Measurements from ENCODE around the gene KLC1.
A peak's percentile ranks its signal among the peaks of the same experiment; 100 is the strongest.

Gene KLC1

DNA sequence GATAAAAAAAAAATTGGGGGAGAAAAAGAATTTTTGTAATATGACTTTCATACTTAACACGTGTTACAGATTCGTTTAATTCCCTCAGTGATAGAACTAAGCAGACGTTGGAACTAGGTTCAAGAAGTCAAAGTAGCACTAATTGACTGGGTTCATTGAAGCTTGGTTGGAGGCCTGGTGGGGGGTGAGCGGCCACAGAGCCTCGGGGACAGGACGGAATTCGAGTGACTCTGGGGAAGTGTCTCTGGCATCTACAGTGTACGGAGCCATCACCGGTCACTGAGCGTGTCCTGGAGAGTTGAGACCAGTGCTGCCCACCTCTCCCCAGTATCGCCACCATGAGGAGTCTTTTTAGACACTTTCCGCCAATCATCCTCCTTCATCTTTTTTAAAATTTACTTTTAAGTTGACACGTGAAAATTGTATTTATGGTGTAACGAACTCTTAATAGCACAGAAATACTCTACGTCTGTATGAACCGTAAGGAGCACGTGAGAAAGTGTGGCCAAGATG is 87.9 kb downstream of the KLC1 start:
- DNase-seq (ENCODE audit: low read depth in 2 of 2), result no peak

DNA sequence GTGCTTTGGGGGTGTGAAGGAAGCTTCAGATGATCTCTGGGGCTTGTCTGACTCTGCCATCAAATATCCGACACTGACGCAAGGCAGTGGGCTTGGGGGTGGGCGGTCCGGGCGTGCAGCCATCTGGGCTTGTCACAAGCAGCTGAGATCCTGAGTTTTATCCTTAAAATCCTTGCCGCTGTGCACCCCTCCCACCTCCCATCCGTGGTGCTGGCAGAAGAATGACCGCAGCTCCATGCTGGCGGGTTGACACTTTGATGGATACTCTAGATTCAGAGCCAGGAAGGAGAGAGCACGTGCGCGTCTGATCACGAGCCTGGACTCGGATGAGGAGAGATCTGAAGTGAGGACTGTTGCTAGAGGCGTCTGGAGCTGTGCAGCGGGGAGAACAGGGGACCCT is 89.6 kb downstream of the KLC1 start:
- no peak for DNase-seq (ENCODE audit: low read depth in 2 of 2)

DNA sequence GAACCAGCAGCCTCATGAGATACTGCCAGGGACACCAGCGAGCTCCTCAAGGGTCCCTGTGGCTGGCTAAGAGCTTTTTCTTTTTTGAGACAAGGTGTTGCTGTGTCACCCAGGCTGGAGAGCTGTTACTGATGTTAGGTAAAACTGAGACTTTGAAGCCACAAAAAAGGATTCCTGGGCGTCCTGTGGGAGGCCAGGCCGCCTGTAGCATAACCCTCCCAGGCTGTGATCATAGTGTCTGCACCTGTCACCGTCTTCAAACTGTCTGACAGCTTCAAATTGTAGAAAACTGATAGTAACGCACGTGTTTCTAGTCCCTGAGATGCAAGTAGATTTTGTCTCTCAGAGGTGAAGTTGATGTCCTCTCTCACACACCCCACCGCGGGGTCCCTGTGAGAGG is 90.7 kb downstream of the KLC1 start:
- no peak for DNase-seq (ENCODE audit: low read depth in 2 of 2)

DNA sequence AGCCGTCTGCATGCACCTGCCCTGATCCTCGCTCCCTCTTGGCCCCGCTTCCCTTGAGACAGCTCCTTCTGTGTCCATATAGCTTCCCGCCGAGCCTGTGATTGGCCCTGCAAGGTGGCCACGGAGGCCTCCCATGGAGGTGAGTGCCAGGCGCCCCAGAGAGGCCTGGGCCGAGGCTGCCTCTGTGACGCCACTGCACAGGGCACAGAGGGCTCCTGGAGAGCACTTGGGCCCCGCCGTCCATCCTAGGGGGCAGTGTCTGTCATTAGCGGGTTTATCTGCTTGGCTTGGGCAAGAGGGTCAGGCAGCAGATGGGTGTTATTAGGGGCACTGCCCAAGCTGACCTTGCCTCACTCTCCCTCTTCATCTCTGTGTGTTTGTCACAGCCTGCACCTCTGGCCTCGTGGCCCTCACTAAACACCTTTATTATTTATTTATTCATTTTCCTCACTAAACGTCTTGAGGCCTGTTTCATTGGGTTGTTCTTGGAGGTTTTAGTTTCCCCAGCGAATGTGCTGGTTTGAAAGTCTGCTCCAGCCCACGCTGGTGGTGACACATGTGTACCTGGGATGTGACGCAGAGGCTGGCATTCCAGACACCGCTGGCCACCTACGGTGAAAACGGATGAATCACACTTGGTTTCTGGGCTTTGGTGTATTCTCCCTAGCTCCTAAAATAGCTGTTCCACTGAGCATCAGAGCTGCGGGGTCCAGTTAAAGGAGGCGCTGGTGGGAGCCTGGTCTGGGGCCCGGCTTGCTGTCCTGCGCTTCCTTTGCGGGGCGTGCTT is 92.5 kb downstream of the KLC1 start:
- peak in 1 of 2 donors; percentile 50 for DNase-seq (ENCODE audit: low read depth in 2 of 2)

DNA sequence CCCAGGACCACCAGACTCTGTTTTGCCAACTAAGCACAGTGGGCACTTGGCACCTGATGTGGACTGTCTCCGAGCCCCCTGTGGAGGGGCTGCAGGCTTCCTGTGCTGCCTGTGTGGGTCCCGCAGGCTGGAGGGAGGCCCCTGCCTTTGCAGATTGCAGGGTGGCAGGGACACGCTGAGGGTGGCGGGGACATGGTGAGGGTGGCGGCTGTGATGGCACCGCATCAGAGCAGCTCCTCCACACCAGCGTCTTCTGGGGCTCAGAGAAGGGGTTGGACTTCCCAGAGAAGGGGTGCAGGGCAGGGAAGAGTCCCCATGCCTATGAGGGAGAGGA is 94.7 kb downstream of the KLC1 start:
- no peak for DNase-seq (ENCODE audit: low read depth in 2 of 2)

DNA sequence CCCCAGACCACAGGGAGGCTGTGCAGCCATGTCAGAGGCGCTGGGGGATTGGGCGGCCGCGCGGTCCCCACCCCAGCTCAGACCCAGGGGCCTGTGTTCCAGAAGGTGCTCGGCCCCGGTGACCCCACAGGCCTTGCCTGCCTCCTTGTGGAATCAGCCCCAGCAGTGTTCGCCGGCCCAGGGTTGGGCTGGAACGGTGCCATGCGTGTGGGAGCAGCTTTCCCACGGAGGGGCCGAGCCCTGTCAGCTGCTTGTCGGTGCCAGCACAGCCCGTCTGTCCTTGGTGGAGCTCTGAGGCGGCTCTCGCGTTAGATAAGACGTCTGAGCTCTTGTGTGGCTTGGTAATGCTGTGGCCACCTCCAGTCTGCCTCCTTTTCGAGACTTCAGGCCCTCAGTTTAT is 95.1 kb downstream of the KLC1 start:
- DNase-seq (ENCODE audit: low read depth in 2 of 2), result no peak

DNA sequence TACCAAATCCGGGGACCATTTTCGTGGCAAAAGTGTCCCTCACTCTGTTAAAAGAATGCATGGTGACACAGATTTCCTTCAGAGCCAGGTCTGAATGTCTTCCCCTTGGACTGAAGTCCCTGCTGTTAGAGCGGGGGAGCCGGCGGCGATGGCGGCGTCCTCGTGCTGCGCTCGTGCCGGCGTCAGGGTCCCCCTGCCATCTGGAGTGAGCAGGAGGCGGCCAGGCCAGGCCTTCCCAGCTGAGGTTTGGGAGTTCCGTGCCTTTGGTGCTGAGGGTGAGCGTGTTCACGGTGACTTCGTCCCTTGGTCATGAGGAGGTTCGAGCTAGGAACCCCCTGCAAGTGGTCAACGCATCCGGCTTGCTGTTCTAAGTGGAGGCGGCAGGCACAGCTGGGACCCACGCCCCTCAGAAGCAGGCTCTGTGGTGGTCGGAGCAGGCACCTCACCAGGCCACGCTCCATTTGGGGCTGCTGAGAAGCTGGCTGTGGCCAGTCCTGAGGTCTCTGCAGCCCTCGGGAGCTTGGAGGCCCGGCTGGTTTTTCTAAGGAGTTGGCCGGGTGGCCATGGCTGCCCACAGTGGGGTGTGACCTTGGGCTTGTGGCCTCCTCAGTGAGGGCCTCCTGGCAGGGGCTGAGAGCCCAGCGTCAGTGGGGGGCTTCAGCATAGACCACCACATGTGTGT is 96.1 kb downstream of the KLC1 start:
- DNase-seq (ENCODE audit: low read depth in 2 of 2), result no peak

DNA sequence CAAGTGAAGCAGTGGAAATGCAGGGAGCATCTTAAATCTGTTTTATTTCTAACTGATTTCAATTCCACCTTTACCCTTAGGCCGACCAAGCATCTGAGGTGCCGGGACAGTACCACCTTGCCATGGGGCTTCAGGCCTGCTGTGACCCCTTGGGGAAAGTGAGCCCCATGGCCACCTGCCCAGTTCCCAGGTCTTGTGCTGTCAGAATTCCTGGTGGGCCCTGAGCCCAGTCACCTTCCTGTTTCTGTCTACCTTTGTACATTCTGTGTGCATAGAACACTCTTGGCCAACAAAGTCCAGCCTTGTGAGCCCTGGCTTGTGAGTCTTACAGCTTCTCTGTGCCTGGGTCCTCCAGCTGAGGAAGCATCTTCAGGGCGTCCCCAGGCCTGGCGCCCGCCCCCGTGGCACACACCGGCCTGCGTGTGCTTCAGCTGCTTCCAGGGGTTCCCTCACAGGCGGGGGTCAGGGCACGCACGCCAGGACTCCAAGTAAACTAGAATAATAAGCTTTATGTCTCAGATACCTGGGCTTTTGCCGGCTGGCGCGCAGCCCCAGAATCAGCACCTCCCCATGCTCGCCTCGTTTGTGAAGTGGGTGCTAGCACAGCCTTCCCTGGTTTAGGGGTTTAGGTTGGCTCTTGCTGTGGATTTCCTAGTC is 96.9 kb downstream of the KLC1 start:
- no peak for DNase-seq (ENCODE audit: low read depth in 2 of 2)

DNA sequence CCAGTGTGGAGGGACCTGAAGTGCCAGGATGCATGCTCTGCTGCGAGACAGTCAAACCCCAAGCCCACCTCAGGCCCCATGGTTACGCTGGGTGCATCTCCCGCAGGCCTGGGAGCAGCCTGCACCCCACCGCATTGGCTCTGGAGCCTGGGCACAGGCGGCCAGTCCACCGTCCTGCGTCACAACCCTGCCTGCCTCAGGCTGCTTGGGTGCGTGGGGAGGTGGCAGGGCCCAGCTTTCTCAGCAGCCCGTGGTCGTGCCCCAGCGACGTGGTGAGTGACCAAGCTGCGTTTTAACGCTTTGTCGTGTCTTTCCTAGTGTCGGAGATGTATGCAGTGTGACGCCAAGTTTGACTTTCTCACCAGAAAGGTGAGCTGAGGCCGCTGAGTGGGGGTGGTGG is 97.5 kb downstream of the KLC1 start:
- DNase-seq (ENCODE audit: low read depth in 2 of 2), result no peak

DNA sequence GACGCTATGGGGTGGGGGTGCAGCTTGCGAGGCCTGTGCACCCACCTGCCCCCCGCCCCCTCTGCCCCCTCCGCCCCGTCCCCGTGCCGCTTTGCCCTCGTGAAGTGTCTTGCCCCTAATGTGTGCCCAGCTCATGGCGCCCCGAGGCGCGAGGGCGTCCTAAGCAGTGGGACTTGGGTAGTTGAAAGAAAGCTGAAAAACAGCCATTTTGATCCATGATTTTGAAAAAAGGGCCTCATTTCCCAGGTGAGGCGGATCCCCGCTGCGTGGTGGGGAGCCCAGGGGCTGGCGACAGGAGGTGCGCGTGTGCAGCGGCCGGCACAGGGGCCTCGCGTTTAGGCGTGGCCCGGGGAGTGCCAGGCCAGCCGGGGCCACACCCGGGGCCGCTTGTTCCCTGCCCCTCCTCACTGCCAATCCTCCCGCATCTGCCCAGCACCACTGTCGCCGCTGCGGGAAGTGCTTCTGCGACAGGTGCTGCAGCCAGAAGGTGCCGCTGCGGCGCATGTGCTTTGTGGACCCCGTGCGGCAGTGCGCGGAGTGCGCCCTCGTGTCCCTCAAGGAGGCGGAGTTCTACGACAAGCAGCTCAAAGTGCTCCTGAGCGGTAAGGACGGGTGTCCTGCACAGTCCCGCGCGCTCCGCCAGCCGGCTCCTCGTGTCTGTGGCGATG is 98.4 kb downstream of the KLC1 start:
- DNase-seq (ENCODE audit: low read depth in 2 of 2), result no peak

DNA sequence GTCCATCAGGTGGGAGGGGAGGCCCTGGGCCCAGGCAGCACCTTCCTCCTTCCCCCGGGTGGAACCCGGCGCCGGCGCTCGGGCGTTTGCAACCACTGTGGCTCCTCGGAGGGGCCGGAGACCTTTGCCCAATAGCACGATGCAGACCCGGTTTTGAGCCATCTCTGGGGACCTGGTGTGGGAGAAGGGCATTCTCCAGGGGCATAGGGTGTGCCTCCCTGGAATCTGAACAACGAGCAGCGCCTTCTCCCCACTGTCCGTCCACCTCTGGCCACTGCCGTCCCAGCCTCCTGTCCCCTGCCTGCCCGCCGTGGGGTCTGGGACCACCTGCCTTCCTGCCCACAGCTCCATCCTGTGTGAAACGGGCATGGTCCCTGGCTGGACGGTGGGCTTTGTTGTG is 99.1 kb downstream of the KLC1 start:
- no peak for DNase-seq (ENCODE audit: low read depth in 2 of 2)

DNA sequence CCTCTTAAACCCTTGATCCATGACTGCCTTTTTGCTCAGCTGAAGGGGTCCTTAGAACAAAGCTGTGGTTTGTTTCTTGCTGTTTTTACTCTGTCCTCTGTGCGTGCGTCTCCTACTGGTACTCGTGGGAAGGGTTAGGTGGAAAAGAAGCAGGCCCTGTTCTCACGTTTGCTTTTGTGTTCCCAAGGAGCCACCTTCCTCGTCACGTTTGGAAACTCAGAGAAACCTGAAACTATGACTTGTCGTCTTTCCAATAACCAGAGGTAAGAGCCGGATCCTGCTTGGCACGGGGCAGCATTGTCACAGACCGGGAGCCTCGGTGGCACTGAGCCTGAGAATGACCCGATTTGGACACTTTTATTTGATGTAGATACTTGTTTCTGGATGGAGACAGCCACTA is 99.7 kb downstream of the KLC1 start:
- DNase-seq (ENCODE audit: low read depth in 2 of 2), result no peak

DNA sequence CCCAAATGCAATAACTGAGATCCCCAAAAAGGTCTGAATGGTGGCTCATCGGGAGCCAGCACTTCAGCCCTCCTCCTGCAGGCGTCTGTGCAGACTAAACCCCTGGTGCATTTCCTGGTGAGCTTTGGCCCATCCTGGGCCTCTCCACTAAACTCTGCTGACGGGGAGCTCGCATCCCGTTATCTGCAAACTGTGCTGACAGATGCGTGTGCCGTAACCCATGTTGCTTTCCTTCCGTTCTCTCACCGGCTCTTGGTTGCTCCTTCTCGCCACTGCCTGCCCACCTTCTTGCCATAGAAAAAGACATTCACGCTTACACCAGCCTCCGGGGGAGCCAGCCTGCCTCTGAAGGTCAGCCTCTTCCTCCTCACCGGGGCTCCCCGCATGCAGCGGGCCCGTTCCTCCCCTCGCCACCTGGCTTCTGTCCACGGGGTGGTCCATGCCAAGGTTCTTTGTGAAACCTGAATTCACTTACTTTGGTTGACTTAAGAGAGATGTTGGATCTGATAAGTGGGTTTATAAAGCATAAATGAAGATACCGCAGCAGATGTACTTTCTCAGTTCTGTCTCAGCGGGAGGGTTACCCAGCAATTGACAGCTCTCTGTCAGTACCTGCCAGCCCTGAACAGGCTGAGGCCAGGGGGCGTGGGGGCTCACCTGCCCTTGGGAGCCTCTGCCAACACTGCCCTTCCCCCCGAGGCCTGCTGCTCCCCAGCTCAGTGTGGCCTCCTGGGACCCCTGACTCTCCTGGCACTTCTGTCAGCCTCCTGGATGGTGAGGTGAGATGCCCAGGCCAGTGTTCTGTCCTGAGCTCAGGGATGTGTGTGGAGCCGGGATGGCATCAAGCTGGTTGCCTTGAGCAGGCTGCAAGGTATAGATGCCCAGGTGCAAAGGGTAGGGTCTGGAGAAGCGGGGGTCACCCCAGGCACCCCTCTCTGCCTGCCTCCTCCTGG is 100.8 kb downstream of the KLC1 start:
- no peak for DNase-seq (ENCODE audit: low read depth in 2 of 2)

DNA sequence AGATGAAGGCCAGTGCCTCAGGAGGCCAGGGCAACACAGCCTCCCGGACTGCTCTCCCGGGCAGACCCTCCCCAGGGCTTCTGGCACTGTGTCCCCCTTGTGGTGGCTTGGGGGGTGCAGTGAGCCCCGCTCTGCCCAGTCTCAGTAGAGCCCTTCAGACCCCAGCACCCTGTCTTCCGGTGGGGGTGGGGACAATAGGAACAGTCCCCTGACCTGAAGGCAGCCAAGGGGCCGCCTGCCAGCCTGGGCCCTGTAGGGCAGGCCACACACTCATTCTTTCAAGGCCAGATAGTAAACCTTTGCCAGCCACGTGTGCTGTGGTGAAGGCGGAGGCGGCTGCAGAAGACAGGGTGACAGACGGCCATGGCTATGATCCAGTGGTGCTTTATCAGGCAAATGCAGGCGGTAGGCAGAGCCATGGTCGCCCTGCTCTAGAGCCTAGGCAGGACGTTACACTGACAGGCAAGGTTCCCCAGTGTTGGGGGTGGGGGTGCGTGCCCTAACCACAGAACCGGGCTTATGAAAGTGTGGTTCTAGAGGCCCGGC is 101.6 kb downstream of the KLC1 start:
- no peak for DNase-seq (ENCODE audit: low read depth in 2 of 2)

DNA sequence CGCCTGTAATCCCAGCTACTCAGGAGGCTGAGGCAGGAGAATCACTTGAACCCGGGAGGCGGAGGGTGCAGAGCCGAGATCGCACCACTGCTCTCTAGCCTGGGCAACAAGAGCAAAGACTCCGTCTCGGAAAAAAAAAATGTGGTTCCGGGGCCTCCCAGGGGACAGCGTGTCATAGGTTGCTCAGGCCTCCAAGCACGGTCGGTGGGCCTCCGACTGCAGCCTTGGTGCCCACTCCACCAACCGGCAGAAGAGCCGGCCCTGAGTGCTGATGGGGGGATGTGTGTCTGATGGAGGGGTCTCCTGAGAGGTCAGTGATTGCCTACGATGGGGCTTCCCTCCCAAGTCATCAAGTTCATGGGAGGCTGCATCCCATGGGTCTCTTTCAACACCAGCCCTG is 102.5 kb downstream of the KLC1 start:
- DNase-seq (ENCODE audit: low read depth in 2 of 2), result no peak

DNA sequence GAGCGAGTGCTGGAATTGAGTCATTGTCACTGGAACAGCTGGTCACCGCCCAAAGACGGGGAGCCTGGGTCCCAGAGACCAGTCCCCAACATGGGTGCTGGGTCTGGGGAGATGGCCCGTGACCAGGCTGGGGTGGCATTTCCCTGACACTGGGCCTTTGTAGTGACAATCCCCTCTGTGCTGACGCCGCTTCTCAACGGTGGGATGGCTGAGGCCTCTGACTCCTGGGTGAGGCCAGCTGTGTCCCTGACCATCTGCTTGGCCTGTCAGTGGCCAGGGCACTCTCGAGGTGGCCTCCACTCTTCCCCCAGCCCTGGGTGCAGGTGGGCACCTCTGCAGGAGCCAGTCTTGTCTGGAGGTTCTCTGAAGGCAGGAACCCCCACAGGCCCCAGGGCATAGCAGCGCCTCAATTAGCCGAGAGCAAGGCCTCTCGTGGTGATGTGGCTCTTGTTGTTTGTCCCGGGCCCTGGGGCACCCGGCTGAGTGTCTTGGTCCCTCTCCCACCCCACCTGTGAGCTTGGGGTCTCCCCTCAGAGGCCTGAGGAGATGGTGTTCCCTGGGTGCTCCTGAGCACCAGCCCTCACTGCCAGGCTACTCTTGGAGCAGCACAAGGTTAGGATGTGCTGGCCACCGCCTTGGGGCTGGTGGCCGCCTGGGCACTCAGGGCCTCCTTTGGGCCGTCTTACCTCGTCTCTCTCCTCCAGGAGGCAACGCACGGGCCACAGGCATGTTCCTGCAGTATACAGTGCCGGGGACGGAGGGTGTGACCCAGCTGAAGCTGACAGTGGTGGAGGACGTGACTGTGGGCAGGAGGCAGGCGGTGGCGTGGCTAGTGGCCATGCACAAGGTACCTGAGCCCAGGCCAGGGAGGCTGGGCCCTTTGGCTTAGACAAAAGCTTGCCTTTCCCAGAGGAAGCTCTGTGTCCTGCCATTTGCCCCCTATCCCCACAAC is 103.2 kb downstream of the KLC1 start:
- no peak for DNase-seq (ENCODE audit: low read depth in 2 of 2)

DNA sequence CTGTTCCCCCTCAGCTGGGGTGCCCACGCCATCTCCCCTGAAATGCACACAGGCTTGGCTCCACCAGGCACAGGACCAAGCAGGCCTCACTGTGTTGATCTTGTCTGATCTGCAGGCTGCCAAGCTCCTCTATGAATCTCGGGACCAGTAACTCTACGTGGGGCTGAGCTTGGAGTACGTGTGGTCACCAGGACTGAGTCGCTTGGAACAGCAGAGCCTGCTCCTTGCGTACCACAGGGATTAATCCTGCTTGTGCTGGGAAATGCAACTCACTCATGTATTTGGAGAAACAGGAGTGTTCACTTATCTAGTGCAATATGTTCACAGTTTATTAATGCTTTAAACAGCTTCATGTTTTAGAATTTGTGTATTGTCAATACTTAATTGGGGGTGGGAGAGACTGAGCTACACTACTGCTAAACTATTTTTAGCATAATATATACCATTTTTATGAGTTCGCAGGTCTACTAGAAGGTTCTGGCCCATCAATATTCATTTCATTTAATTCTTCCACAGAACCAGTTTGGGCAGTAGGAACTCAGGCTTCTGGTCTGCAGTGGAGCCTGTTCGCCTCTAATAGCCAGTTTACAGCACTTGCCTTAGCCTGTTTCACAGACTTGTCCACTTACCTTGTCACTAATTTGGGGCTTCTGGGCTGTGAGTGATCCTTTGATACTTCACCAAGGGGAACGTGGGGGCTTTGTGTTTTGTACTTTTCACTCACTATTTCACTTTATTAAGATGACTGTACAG is 104.0 kb downstream of the KLC1 start:
- DNase-seq (ENCODE audit: low read depth in 2 of 2), result no peak

DNA sequence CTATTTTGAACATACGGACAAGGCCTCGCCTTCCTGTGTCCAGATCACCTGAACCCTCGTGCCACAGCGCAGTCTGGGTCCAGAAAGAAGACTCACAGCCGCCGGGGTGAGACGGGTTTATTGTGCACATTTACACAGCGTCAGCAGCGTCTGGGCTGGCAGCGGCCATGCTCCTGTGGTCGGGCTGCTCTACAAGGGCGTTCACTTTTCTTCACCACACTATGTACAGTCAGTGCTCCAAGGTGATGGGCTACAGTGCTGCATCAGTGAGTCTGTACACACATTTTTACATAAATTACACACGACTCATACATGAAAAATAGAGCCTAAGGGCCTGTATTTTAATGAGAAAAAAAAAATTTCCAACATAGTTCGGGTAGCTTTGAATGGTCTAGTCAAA is 104.6 kb downstream of the KLC1 start:
- no peak for DNase-seq (ENCODE audit: low read depth in 2 of 2)

Data from stimulated activated CD4-positive, alpha-beta T cell treated with anti-CD3 and anti-CD28 coated beads, Interleukin-4, amount 100 ng/mL, for 48 hours (primary cell).